NCI-H524 treated with DMSO at 0.1 percent for 48 hours (cell line): ENCODE data around the gene EPB41L4B.
"Not testable (repeated sequence)": the region's sequence is repeated elsewhere in the genome, so short reads cannot be mapped to it uniquely, and the experiment has no call there.

Source experiments
- DNase-seq: peaks from one replicate; lab custom pipeline; 2025; lab: John Stamatoyannopoulos, UW

The EPB41L4B gene

DNA sequence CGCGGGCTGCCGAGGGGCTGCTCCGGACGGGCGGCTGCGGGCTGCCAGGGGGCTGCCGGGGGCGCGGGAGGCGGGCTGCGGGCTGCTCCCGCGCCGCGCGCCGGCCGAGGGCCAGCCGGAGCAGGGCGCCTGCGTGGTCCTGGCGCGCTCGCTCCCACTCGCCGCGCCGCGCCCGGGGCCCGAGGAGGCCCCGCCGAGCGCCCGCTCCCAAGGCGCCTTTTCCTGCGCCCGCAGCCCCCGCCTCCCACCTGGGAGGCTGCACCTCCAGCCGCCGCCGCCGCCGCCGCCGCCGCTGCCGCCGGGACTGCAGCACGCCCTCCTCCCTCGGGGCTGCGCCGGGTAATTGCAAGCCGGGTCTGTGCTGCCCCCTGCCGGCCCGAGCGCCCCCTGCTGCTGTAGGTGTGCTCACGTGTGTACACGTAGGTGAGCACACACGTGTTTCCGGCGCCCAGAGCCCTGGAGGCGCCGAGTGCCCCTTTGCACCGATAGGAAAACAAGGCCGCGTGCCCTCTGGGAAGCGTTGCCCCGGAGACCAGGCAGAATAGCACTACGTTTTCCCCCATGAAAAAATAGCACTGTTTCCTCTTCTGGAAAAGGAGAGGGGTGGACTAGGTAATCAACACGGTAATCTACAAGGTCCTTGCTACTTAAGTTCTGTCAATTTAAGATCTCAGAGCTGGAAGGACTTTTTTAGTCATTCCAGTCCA, at the start of gene EPB41L4B:
Gene EPB41L4B, minus strand, starts transcription at position 318 of the 707 bp plus-strand sequence. CDS start 613 bp downstream, outside the sequence.
- DNase-seq, result peak; percentile 68

DNA sequence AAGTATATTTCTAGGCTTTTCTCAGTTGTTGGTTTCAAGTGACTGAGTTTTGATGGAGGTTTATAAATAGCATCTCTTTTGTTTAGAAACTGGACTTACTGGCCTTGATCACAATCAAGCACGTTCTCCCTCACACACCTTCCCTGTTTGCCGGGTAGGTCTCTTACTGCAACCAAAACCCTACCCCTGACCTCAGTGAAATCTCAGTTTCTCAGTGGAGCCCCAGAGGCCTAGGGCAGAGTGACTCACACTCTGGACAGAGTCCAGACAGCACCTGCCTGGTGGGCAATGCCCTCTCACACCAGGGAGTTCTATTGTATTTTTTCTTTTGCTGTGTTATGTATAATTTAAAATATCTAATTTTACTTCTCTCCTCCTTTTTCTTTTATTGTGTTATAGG, 48.4 kb upstream of the EPB41L4B start:
- no peak for DNase-seq

DNA sequence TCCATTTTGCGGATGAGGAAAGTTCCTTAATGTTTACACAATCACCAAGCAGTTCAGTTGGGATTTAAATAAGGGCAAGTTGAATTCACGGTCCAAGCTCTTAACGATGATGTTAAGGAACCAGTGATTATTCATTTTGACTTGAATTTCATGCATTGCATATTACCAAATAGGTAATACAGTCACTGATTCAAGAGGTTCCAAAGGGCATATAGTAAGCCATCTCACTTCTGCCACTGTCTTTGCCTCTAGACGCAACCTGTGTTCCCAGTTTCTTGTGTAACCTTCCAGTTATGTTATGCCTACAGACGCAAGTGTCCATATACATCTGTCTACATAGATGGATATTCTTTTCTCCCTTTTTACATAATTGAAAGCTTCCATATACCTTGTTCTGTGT, 39.9 kb upstream of the EPB41L4B start:
- no peak for DNase-seq

DNA sequence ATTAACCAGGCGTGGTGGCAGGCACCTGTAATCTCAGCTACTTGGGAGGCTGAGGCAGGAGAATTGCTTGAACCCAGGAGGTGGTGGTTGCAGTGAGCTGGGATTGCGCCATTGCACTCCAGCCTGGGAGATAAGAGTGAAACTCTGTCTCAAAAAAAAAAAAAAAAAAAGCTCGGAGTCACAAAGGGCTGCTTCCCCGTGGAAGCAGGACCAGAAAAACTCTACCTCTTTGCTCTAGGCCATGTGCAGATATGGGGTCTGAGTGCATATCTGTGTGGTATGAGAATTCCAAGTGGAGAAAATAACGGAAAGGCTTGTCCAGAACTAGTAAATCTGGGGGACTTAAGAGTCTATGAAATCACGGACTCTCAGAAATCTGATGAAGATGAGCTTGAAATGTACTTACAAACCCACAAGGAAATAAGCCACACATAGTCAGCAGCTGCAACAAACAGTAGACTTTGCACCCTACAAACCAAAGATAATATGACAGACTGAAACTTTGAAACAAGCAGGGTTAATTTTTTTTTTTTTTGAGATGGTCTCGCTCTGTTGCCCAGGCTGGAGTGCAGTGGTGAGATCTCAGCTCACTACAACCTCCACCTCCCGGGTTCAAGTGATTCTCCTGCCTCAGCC, 38.2 kb upstream of the EPB41L4B start:
- DNase-seq, result not testable (repeated sequence)

DNA sequence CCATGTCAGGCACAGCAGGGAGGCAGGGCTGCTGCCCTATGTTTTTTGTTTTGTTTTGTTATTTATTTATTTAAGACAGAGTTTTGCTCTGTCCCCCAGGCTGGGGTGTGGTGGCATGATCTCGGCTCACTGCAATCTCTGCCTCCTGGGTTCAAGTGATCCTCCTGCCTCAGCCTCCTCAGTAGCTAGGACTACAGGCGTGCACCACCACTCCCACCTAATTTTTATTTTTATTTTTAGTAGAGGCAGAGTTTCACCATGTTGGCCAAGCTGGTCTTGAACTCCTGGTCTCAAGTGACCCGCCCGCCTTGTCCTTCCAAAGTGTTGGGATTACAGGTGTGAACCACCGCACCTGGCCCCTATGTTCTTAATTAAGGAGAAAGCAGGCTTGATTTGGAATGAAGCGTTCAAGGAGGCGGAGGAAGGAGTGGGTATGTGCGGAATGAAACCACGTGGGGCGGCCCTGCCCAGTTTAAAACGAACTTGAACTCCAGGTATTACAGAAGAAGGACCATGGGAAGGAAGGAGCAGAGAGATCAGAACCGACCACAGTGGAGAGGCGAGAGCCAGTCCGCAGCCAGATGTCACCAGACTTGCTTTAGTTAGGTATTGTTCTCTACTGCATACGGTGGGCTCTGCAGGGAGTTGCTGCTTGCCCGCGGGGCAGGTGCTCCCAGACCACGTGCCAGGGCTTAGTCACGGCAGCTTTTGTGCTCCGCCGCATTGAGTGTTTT, 34.9 kb upstream of the EPB41L4B start:
- peak; percentile 65 for DNase-seq

DNA sequence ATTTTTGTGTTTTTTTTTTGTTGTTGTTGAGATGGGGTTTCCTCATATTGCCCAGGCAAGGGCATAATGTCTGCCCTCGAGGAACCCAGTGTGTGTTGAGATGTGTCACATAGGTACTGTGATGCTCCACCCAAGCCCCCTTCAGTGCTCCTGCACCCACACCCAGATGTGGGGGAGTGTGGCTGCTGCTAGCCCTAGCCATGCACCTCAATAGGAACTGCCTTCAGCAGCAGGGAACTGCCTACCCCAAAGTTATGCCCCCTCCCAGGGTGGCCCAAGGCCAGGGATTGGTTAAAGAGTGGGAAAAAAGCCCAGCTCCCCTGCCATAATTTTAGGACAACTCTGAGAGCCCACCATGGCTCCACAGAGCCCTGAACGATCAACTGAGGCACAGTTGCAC, 33.3 kb upstream of the EPB41L4B start:
- no peak for DNase-seq

DNA sequence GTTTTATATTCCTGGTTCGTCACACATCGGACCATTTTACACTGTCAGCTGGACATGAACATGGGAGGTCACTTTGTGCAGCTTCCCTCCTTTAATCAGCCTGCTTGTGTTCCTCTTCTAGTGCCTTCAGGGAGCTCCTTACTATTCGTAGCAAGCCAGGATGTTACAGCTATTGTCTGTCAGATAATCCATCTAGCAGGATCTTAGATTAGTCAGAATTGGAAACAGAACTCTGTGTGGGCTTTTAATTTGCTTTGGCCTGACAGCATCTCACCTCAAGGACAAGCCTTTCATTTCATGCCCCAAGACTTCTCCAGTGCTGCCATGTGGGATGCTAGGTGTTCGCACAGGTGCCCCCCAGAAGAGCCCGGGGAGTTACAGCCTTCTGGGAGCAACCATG, 30.2 kb upstream of the EPB41L4B start:
- no peak for DNase-seq

DNA sequence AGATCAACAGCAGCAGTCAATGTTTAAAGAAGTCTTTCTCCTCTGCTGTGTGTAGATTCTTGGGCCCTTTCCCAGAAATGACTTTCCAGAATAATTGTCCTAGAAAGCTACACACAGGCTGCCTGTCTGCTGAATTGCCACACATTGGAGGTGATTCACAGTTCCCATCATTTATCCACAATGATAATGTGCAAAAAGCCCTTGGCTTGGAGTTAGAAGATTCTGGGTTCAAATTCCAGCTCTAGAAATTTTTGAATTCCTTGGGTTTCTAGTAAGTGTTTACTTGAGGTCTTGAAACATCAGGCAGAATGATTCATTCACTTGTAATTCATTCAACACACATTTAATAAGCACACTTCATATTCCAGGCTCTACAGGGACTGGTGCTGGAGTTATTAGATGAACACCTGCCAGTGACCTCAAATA, 28.6 kb upstream of the EPB41L4B start:
- DNase-seq, result peak; percentile 63

DNA sequence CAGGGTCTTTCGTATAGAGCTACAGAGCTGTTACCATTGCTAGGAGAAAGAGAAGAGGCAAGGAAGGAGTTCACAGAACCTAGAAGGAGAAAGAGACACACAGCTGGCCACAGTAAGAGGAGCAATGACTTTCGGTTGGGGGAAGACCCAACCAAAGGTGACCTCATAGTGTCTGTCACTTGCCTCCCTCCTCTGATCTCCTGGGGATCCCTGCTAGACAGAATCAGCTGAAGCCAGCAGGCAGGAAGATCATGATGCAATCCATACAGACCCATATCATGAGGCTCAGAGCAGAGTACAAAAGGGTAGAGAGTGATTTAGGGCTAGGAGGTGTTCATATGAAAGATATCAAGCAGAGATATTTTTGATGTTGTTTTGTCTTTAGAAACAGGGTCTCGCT, 26.0 kb upstream of the EPB41L4B start:
- DNase-seq, result no peak

DNA sequence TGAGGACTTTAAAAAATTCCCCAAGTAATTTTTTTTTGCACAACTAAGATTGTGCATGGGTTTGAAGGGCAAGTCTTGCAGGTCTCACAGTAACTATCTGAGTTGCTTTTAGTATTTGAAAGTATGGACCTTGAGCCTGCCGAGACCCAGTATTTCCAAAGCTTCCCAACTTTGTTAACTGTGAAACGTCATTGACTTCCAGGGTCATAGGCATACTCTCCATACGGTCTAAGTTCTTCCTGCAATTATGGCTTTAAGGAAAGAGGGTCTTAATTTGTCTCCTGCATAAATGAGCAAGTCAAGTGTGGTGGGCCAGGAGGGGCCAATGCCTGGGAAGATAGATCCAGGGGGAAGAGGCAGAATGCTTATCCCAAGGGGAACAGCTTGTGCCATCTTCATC, 24.0 kb upstream of the EPB41L4B start:
- DNase-seq, result no peak

DNA sequence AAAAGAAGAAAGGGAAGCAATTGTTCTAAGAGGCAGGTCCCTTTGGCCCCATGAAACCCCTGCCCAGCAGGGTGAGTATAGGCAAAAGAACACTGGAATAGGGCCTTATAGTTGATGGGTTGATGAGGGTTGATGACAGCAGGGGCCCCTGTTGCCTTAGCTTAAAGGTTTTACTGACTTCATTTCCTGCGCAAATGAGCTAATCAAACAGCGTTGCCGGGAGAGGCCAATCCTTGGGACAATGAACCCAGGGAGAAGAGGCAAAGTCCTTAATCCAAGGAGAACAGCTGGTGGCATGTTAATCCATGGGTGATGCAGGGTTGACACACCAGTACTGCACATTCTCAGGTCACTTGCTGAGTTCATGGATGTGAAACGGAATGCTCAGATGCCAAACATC, 22.0 kb upstream of the EPB41L4B start:
- DNase-seq, result peak; percentile 32

DNA sequence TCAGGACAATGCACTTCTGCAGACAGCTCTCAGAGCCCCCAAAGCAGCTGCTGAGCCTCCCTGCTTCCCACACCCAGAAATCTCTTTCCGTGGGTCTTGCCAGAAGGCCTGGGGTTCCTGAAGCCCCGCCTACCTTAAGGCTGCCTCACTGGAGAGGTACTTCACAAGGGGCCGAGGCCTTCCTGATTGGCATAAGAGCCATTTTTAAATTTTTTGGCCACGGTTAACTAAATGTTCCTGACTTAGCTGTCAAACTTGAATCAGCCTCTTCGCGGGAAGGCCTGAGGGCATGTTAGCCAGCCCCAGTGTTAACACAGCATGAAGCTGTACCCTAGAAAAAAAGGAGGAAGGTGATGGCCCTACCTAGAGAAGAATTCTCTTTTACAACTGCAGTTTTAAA, 20.7 kb upstream of the EPB41L4B start:
- DNase-seq, result no peak

DNA sequence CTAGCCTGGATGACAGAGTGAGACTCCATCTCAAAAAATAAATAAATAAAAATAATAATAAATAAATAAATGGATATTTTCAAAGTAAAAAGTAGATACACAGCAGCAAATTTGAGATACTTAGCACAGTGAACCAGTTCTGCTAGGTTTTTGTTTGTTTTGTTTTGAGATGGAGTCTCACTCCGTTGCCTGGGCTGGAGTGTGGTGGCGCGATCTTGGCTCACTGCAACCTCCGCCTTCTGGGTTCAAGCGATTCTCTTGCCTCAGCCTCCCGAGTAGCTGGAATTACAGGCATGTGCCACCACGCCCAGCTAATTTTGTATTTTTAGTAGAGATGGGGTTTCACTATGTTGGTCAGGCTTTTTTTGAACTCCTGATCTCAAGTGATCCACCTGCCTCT, 20.1 kb upstream of the EPB41L4B start:
- DNase-seq, result not testable (repeated sequence)

DNA sequence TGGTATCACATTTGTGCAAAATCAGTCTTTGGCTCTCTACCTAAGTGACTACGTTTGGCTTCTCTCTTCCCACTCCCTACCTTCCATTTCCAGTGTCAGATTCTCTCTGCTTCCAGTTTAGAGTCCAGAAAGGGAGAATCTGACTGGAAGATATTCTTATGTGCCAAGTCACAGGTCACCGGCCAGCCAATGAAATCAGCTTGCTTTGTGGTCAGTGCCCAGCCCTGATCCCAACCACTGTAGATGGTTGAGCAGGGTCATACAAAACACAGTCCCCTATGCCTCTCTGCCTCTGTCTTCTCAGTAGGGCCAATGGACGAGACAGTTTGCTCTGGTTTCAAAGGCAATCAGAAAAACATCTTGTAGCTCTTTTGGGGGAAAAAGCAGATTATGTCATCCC, 15.6 kb upstream of the EPB41L4B start:
- no peak for DNase-seq

DNA sequence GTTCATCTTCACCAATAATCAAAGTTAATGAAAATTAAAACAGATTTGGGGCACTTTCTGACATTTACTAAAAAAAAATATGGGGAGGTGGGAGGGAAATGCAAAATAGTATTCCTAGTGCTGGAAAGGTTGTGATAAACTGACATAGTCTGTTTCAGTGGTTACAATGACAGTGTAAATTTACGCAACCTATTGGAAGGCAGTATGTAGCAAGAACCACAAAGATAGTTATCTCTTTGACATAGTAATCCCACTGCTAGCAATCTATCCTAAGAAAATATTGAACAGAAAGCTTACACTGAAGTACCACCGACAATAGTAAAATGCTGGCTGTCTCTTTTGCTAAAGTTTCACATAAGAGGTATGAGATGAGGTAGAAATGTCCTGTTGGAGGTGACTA, 15.1 kb upstream of the EPB41L4B start:
- DNase-seq, result no peak

DNA sequence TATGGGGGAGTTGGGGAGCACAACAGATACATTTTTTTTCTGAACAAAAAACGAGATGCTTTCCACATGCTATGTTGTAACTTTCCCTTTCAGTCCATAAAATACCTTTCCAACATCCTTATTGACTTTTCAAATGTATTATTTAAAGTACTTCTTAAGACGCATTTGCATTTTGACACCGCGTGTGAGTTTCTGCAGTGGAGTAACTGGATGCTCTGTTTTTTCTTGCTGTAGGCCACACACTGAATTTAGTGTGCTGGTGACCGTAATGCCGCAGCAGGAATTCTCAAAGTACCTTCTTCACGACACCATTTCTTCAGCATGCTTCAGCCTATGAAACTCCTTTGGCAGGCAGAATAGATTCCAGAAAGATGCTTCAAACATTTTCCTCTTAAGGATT, 14.3 kb upstream of the EPB41L4B start:
- no peak for DNase-seq

DNA sequence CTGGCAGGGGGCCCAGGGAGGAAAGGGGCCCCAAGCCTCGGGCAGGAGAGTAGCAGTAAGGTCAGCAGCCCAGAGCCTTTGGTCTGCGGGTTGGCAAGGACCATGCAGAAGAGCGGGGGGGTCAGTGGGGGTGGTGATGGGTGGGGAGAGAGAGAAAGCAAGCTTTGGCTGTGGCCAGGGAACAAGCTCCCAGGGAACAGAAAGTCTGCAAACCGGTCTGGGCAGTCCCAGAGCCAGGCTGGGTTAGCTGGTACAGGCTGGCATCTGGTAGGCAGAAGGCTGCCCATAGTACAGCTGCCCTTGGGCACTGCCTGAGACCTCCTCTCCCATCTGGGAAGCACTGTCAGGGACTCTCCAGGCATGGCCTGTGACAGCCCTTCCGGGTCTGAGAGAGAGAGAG, 10.5 kb upstream of the EPB41L4B start:
- no peak for DNase-seq

DNA sequence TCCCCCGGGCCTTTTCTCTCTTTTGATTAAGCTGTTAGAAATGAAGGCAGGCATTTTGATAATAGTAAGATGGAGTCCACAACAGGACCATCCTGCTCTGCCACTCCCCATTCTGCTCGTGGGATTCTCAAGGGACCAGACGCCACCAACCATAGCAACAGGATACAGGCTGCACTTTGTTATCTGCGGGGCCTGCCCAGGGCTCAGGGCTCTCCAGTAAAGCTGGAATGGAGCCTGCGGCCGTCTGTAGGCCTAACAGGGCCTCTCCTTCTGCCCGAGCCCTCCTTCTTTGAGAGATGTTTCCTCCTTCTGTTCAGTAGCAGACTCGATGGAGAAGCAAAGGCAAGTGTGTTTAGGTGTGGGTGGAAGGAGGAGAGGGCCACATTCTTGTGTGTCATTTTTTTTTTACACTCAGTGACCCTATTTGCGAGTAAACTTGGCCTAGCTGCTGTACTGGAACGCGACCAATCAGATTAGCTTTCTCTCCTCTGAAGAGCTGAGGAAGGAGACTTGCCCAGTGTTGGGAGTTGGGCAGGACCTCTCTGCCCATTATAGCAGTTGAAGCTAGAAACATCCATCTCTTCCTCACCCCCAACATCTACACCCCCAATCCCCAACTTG, 8.9 kb upstream of the EPB41L4B start:
- DNase-seq, result no peak

DNA sequence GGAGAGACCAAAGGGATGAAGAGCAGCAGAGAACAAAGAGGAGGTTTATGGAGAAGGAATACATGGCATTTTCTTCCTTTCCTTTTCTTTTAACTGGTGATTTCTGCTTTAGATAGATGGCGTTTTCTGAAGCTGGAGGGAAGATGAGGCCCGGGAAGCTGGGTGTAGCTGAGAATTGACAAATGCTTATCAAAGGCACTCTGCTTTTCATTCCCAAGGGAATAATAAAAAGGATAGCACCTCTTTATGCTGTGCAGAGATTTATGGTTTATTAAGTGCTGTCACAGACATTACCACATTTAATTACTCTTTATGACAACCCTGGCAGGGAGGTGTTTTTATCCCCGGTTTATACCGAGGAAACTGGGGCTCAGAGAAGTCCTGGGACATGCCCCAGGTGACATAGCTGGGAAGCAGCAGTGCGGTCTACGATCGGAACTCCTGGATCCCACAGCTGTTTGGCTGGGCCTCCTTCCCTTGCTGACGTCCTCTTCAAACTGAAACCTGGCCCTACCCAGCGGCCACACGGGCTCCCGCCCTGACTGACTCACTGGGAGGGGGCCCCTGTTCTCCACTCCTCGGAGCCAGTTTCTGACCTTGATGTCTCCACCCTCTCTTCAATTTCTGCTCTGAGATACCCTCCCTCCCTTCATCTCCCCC, 8.2 kb upstream of the EPB41L4B start:
- DNase-seq, result no peak

DNA sequence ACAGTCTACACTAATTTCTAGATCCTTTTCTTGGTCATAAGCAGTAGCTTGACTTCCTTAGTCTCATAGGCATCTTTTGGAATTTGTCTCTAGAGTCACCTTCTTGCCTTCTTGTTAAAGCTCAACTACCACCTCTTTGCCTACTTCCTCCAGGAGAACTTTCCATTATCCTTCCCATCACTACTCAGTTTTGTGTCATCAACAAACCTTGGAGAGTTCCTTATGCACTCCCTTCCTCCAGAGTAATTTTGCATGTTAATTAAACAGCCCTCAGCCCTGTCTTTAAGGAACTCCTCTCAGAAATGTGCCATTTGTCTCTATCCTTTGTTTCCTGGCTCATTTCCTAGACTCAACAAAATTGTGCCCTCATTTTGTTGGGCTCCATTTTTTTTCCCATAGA, 4.2 kb upstream of the EPB41L4B start:
- no peak for DNase-seq

DNA sequence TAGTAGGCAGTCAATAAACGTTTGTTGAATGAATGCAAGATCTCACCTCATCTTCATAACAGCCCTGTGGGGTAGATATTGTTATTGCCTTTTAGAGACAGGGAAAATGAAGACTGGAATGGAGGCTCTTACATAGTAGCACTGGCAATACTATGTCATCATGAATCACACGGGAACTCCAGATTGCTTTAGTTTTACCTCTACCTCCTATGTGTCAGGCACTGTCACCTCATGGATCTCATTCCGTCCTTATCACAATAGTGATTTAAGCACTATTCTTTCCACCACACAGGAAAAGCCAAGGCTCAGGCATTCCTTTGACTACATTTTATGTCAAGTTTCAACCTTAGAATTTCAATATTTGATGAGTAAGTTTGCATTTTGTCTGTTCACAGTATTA, 2.9 kb upstream of the EPB41L4B start:
- no peak for DNase-seq

DNA sequence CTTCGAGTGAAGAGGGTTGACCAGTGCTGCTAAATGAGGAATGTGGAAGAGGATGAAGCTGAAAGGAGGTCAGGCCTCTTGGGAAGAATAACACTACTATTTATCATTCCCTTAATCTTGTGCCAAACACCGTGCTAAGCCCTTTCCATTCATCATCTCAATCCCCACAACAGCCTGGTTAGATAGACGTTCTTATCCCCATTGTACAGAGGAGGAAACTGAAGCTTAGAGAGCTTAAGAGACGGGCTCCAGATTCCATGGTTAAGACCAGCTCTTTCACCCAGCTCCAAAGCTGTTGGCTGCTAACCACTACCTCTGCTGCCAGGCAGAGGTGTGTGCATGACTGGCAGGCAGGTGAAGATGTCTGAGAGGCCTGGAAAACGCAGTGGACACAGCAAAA, 868 bp upstream of the EPB41L4B start:
- DNase-seq, result no peak
